Erythroblast (primary cell): Measurements from ENCODE around the gene DRC1.

Source experiments
- GATA1 ChIP-seq: IDR thresholded peaks from 2 replicates; pipeline ENCODE4 v1.6.1; 2011; ENCODE audit warnings: low read depth, mild to moderate bottlenecking, control low read depth, low read length, moderate library complexity
- POLR2A ChIP-seq: IDR thresholded peaks from 2 replicates; pipeline ENCODE4 v1.6.1; 2011; ENCODE audit warnings: mild to moderate bottlenecking, low read length

DNA sequence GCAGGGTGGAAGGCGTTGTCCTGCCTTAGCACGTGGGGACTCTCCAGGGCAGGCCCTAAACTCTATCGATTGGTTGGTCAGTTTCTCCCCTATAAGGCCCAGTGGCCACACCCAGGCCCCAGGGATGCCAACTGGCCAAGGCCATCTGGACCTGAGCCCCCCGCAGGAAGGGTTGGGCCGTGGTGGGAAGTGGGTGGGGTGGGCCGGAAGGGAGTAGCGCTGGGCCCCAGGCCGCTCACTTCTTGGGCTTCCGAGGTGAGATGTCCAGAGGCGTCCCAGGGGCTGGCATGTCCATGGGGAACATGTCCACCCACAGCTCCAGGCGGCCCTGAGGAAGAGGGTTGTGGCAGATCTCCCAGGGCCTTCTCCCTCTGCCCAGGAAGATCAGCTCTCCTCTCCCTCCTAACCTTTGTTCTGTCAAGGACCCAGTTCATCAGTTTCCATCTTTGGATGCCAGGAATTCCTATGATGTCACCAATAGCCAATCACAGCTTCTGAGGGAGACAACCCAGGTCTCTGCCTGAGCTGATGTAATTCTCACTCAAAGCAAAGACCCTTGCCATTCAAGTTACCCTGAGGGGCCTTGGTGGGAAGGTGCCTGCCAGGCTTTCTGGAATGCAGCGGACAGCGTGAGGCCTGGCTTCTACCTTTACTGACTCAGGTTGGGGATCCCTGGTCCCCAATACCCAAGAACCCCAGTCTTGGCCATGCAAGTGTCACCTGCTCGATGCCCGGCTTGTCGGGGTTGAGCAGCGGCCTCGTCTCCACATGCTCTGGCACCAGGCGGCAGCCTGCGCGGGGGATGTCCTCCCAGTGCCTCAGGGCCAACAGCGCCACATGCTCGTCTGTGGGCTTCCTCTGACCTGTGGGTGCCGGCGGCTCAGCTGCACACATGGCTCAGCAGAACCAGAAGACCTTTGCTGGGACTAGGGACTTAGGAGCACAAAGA is 61.8 kb downstream of the DRC1 start:
- TF ChIP-seq POLR2A (no peak), GATA1 (no peak)
